Measurements from ENCODE around the gene MICAL1.
"Not testable (repeated sequence)": the region's sequence is repeated elsewhere in the genome, so short reads cannot be mapped to it uniquely, and the experiment has no call there.

Gene MICAL1

DNA sequence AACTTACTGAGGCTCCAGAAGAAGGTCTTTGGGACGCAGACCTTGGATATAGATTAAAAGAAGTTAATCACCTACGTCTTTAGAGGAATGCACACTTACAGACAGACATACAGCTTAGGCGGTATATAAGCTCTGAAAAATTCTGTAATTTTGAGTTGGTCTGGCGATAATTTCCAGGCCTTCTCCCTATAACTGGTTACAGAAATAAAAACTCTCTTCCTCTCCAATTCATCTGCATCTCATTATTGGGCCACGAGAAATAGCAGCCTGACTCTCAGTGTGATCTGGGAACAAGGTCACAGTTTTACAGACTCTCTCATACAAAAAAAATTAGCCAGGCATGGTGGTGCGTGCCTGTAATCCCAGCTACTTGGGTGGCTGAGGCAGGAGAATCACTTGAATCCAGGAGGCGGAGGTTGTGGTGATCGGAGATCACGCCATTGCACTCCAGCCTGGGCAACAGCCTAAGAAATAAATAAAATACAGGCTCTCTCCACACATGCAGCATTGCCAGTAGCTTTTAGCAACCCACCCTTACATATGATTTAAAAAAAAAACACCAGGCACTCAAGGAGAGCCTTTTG lies 22.7 kb upstream of the MICAL1 start:
- DNase-seq = no peak
- in situ Hi-C loops (cut with HindIII; ENCODE audit: low pct_ligation_motif_present, low pct_unique_long_range_greater_than_20kb, low sequenced_read_pairs) = no loop called here

DNA sequence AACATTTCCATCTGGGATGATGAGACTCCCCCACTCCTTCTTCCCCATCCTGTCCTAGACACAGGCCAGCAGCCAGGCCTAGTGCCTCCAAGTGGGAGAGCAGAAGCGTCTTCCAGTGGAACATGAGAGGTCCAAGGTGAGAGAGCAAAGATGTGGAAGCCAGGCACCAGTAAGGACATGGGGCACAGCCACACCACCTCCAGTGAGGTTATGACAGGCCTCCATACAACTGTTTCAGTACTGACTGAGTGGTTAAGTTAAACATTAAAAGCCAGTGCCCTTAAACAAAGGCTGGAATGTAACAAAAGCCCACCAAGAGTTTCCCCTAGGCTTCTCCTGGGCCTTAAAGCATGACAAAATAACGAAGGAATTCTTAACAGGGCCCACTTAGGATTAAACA lies 22.2 kb upstream of the MICAL1 start:
- in situ Hi-C loops (cut with HindIII; ENCODE audit: low pct_ligation_motif_present, low pct_unique_long_range_greater_than_20kb, low sequenced_read_pairs) = no loop called here
- DNase-seq = no peak

DNA sequence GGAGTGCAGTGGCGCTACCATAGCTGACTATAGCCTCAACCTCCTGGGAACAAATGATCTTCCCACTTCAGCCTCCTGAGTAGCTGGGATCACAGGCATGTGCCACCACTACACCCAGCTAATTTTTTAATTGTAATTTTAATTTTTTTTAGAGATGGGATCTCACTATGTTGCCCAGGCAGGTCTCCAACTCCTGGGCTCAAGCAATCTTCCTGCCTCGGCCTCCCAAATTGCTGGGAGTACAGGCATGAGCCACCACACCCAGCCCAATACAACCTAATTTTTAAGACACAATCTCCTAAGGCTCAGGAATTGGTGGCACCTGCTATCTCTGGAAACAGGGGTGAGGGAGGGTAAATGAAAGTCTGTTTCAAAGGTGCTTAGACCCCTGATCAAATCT lies 21.6 kb upstream of the MICAL1 start:
- in situ Hi-C loops (cut with HindIII; ENCODE audit: low pct_ligation_motif_present, low pct_unique_long_range_greater_than_20kb, low sequenced_read_pairs) = no loop called here

DNA sequence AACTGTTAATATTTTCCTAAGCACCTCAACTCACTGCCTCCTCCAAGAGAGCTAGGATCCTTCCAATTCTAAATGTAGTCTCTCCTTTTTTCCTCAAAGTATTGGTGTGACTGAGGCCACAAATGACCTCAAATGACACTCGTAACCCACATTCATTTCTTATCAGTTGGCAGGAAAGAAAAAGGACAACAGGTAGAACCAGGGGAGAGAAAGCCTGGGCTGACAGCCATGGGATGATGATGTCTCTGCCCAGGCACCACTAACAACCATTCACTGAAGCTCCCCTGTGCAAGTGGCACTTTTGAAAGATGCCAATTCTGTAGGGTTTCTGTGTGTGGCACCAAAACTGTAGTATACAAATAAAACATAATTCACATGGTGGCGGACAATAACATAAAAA lies 20.1 kb upstream of the MICAL1 start:
- in situ Hi-C loops (cut with HindIII; ENCODE audit: low pct_ligation_motif_present, low pct_unique_long_range_greater_than_20kb, low sequenced_read_pairs) = no loop called here
- DNase-seq = no peak

More for the DNA sequence above, 21.6 kb upstream of the MICAL1 start:
- no peak for DNase-seq

DNA sequence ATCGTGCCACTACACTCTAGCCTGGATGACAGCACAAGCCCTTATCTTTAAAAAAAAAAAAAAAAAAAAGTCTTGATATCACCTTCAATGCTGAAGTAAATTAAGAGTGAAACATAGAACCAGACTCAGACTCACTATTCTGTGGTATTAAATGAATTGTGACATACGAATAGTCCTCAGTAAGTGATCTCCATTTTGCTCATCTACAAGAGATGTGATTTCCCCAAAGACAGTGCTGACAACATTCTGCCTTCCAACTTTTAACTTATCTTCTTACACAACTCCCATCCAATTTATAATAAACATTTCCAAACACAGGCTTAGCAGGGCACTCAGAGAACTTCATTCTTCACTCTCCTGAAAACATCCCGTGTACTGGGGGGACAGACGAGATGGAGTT lies 19.4 kb upstream of the MICAL1 start:
- in situ Hi-C loops (cut with HindIII; ENCODE audit: low pct_ligation_motif_present, low pct_unique_long_range_greater_than_20kb, low sequenced_read_pairs) = no loop called here
- DNase-seq = no peak

DNA sequence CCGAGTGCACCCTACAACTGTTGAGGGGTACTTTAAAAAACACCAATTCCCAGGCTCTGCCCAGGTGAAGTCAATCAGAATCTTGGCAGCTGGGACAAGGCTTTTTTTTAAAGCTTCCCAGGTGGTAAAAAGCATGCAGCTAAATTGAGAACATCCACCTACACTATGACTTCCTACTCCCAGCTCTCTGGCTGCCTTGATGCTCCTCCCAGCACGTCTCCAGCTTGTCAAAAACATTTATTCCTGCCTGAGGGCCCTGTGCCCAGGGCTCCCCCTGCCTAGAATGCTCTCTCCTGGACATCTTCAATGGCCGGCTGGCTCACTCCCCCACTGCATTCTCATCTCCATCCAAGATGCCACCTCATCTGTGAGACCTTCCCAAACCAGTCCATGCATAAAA lies 17.5 kb upstream of the MICAL1 start:
- no peak for DNase-seq
- in situ Hi-C loops (cut with HindIII; ENCODE audit: low pct_ligation_motif_present, low pct_unique_long_range_greater_than_20kb, low sequenced_read_pairs) = no loop called here

DNA sequence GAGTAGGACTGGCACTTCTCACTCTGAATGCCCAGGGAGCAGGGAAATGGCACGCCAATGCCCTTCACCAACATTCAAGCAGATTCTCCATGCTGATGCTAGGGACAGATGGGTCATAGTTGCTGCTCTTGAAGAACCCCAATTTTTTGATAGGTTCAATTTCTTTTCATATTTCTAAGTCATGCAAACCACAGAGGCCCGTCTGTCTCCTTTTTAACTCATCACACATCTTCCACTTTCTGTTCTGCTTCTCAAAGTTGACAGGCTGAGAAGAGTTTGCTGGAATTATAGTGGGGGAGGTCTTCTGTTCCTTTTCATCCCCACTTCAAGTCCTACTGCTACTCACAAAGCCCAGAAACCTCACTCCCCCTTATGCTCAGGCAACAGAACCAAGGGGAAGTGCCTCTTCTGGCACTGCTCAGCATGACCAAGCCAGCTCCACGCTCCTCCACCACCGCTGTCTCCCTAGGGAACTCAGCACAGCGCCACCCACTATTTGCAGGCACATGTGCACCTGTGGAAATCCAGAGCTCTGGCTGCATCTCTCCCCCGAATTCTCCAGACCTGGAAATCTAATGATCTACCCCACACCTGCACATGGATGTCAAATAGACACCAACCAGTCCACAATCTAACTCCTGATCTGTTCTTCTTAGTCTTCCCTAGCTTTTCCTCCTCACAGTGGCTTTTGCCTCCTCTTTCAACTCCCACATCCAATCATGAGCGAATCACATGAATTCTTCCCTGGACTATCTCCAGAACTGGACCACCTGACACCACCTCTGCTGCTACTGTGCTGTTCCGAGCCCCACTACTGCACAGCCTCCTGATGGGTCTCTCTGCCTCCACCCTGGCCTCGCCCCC lies 16.8 kb upstream of the MICAL1 start:
- in situ Hi-C loops (cut with HindIII; ENCODE audit: low pct_ligation_motif_present, low pct_unique_long_range_greater_than_20kb, low sequenced_read_pairs) = no loop called here
- DNase-seq = no peak

DNA sequence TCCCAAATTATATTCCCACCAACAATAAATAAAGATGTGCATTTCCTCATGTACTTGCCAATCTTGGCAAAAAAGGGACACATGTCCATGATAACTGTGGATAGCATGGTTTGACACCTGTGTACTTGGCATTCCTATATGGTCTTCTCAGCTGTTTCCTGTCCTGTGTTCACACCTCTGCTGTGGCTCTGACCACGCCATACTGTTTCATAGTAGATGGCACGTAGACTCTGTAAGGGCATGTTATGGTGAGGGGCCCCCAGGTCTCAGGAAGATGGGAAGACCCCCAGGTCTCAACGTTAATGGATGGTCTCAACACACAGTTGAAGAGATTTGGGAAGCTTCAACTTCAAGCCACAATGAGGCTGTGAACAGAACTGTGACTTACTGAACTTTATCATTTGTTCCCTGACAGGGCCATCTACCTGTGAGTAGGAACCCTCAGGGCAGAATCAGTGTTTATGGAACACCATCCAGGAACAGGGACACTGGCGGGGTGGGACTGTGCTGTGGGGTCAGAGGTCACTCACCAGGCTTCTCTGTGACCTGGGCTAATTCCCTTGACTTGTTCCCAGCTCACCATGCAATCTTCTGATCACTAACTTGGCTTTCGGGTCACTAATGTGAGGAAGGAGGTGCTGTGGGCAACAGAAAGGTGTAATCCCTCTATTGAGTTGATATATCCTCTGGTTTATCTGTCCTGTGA lies 15.7 kb upstream of the MICAL1 start:
- in situ Hi-C loops (cut with HindIII; ENCODE audit: low pct_ligation_motif_present, low pct_unique_long_range_greater_than_20kb, low sequenced_read_pairs) = no loop called here

DNA sequence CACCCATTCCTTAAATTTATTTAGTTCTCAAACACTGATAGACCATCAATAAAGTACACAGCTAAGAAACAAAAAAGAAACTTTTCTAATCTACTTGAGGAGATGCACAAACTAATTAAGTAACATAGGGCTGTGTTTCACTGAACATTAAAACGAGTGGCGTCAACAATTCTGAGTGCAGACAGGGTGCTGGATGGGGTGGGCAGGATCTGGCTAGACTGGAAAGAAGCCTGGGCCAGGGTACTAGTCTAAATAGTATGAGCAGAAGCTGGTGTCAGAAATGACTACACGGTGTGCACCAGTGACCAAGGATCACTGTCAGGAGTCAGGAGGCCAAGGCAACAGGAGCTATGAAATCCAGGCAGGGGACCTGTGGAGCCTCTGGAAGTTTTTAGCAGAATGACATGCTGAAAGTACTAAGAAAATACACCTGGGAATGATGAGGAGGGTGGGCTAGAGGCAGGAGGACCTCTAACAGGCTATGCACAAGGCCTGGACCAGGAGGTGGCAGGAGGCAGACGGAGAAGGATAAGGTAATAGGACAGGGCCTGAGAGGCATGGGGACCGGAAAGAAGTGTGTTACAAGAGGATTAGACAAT lies 14.1 kb upstream of the MICAL1 start:
- DNase-seq = no peak
- in situ Hi-C loops (cut with HindIII; ENCODE audit: low pct_ligation_motif_present, low pct_unique_long_range_greater_than_20kb, low sequenced_read_pairs) = no loop called here

More for the DNA sequence above, 15.7 kb upstream of the MICAL1 start:
- DNase-seq = no peak

DNA sequence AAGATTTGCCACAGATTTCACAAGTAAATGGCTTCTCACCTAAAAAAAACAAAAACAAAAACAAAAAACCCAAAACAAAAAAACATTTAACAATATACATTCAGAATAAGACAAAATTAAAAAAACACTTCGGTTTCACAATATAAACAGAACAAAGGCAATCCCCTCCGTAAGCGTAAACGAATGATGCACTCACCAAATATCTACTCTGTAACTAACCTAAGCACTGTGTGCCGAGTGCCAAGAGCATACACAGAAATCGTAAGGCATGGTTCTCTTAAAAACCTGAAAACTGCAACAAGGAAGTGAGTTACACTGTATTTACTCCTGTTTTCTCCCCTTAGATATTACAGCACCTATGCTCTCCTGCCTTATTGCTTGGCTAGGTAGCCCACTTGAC lies 12.1 kb upstream of the MICAL1 start:
- no peak for DNase-seq
- in situ Hi-C loops (cut with HindIII; ENCODE audit: low pct_ligation_motif_present, low pct_unique_long_range_greater_than_20kb, low sequenced_read_pairs) = no loop called here

DNA sequence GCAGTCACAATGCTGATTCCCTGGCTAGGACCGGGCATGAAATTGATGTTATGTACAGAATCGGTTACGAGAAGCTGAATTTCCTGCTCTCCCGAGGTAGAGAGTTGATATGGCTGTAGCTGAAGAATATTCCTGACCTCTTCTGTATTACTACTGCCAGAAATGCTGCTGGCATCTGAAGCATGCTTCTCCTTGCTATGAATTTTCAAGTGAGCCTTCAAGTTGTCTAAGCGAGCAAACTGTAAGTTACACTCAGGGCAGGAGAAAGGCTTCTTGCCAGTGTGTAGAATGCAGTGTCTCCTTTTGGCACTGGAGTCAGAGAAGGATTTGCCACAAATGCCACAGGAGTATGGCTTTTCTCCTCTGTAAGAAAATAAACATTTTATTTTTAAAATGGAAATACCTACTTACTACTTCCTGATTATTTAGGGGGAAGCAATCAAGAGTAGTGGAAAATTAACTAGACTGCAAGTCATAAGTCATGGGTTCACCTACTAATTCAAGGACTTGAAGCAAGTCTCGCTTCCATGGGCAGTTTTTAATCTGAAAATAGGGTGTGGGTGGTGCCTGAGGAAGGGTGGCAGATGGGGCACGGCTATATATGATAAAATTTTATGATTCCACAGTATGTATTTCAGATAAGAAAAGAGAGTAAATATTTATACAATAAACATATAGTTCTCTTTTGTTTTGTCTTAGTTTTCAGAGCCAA lies 10.8 kb upstream of the MICAL1 start:
- in situ Hi-C loops (cut with HindIII; ENCODE audit: low pct_ligation_motif_present, low pct_unique_long_range_greater_than_20kb, low sequenced_read_pairs) = no loop called here
- DNase-seq = no peak

DNA sequence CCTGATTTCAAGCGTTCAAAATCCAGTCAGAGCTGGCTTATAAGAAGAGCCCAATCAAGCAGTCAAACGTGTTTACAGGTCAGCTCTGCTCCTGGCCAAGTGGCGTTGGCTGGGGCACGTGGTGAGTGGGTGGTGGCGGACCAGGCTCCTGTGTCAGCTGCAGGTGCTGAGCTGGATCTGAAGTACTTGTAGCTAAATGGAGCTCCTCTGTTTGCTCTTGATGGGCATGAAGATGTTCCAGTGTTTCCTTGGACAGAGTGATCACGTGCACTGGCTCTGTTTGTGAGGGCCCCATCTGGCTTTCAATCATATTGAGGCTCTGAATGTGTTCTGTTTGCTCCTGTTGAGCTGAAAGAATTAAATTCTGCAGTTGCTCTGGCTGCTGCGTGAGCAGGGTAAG lies 10.2 kb upstream of the MICAL1 start:
- no peak for DNase-seq
- in situ Hi-C loops (cut with HindIII; ENCODE audit: low pct_ligation_motif_present, low pct_unique_long_range_greater_than_20kb, low sequenced_read_pairs) = no loop called here

DNA sequence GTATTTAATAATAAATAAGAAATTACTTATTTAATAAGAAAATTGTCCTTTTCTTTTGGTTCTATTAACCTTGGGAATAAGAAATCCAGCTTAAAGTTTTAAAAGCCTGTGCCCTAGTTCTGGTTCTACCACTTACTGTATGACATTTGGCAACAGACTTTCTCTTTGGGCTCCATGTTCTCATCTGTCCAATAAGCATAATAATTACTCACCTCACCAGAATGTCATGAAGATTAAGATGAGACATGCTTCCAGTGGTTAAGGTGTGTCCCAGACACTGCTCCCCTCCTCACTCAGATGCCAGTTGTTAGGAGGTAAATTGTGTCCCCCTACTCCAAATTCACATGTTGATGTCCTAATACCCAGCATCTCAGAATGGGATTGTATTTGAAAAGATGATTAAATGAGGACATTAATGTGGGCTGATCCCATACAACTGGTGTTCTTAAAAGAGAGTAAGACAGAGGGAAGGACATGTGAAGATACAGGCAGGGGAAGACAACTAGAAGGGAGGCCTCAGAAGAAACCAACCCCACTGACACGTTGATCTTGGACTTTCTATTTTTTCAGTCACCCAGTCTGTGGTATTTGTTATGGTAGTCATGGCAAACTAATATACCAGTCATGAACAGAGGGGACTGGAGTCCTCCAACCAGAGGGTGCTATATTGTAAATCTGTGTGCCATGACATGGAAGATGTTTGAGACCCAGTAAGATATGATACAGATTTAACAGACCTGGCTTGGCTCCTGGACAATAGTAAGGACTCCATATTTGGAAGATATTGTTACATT lies 6.4 kb upstream of the MICAL1 start:
- in situ Hi-C loops (cut with HindIII; ENCODE audit: low pct_ligation_motif_present, low pct_unique_long_range_greater_than_20kb, low sequenced_read_pairs) = no loop called here
- no peak for DNase-seq

DNA sequence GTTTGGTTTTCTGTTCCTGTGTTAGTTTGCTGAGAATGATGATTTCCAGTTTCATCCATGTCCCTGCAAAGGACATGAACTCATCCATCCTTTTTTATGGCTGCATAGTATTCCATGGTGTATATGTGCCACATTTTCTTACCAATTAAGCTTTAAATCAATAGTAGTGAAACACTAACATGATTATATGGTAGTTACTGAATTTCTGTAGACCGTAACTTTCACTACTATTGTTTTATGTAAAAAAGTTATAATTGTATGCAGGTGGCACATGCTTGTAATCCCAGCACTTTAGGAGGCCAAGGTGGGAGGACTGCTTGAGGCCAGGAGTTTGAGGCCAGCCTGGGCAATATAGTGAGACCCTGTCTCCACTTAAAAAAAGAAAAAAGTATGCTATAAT lies 5.6 kb upstream of the MICAL1 start:
- in situ Hi-C loops (cut with HindIII; ENCODE audit: low pct_ligation_motif_present, low pct_unique_long_range_greater_than_20kb, low sequenced_read_pairs); DNase-seq: not testable (repeated sequence)

DNA sequence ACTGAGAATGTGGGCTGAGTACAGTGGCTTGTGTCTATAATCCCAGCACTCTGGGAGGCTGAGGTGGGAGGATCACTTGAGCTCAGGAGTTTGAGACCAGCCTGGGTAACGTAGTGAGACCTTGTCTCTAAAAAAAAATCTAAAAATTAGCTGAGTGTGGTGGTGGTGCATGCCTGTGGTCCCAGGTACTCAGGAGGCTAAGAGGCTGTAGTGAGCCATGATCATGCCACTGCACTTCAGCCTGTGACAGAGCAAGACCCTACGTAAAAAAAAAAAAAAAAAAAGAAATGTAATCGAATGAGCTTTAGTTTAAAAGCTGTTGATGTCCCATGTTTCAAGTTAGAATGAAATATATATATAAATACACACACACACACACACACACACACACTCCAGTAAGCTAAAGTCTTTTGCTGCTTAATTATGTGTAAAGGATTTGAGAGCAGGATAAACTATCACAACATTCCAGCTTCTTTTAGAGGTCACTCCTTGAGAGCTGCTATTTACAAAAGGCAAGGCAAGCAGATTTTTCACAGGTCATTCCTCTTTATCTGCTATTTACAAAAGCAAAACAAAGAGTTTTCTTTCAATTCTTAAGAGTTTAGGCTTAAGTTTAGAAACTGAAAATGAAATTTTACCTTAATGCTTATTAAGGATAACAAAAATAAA lies 4.7 kb upstream of the MICAL1 start:
- no peak for DNase-seq
- in situ Hi-C loops (cut with HindIII; ENCODE audit: low pct_ligation_motif_present, low pct_unique_long_range_greater_than_20kb, low sequenced_read_pairs) = no loop called here

DNA sequence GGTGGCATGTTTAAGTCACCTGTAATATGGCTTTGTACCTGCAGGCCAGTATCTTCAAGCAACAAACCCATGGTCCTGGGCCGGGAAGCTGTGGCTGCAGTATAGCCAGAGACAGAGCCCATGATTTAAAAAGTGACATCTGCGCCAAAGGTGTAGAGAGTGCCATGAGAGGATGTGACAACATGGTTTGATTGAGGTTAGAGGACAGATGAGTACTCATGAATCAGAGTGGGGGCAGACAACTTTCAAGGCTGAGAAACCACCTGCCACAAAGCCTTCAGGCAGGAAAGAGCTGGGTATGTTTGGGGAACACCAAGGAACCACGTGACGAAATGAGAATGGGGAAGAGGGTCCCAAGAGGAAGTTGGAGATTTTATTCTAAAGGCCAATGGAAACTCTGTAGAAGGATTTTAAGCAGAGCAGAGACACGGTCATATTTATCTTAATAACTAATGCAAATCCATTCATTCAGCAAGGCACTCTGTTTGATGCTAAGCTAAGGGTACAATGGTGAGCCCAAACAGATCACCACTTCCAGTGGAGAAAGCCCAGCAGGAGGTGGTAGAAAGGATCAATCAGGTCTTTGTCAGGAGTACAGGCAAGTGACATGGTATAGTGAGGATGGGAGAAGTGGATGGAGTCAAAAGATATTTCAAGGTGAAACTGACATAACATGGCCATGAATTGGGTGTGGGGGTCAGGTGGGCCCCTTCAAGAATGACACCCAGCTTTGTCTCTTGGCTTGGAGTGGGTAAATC lies 3.4 kb upstream of the MICAL1 start:
- DNase-seq = no peak
- in situ Hi-C loops (cut with HindIII; ENCODE audit: low pct_ligation_motif_present, low pct_unique_long_range_greater_than_20kb, low sequenced_read_pairs) = no loop called here

DNA sequence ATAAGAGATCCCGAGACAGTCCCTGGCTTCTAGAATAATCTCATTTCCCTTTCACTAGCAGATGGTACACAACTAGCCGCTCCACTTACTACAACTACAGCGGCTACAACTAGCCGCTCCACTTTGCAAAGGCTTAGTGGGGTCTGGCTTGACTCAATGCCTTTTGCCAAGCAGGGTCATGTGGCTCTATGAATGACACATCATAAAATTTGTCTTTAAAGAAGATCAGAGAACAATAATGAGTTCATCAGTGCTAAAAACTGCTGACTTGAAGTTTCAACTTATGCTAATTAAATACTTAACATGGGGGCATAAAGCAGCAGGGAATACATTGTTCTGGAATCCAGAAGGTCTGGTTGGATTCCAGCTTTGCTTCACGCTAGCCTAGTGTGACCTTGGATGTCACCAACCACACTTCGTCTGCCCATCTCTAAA lies 2.0 kb upstream of the MICAL1 start:
- in situ Hi-C loops (cut with HindIII; ENCODE audit: low pct_ligation_motif_present, low pct_unique_long_range_greater_than_20kb, low sequenced_read_pairs) = no loop called here
- no peak for DNase-seq
